OCI-LY7 (cell line): ENCODE data around the gene OR4F6. TPM values are rescaled to one million over a fixed set of nuclear protein-coding genes. Genes with fewer than 3 reads are reported as not detected.

Experiments
- BruUV-seq: library from RNA; stranded (reverse); fragments of 400-500 nt; replicated peaks from 2 replicates; lab custom pipeline; 2021; lab: Mats Ljungman, UMichigan
- CTCF ChIA-PET: fragments of 300-600 bp; sonication (Branson Sonifier 250); formaldehyde crosslinking; loops from one replicate; lab custom pipeline; 2022; ENCODE audit warnings: antibody characterized with exemption; ENCODE audit not compliant: unreplicated experiment; lab: Charles Lee
- POLR2A ChIA-PET: fragments of 300-600 bp; sonication (Branson Sonifier 250); formaldehyde crosslinking; loops from one replicate; lab custom pipeline; 2022; ENCODE audit warnings: antibody characterized with exemption; lab: Charles Lee
- DNase-seq: peaks from one replicate; pipeline ENCODE4 v3.0.0-alpha.2; 2015; ENCODE audit warnings: low spot score
- H2AFZ ChIP-seq: fragments of 200-600 bp; sonication (generic), shearing (Covaris generic); 2 replicates; pipeline ENCODE4 v1.6.1; 2014; ENCODE audit warnings: mild to moderate bottlenecking, antibody characterized with exemption, low read length, moderate library complexity
- H3K27ac ChIP-seq: fragments of 200-600 bp; sonication (generic); 2 replicates; pipeline ENCODE4 v1.5.1; 2014; ENCODE audit warnings: mixed run types, low read depth, mild to moderate bottlenecking, moderate library complexity, low read length, inconsistent platforms; ENCODE audit not compliant: poor library complexity, severe bottlenecking
- H3K36me3 ChIP-seq: fragments of 200-600 bp; sonication (generic); 2 replicates; pipeline ENCODE4 v1.6.1; 2014; ENCODE audit warnings: mild to moderate bottlenecking, antibody characterized with exemption, low read length, moderate library complexity, mixed read lengths; ENCODE audit not compliant: insufficient read depth
- H3K4me1 ChIP-seq: fragments of 200-600 bp; sonication (generic); 2 replicates; pipeline ENCODE4 v1.5.1; 2014; ENCODE audit warnings: mild to moderate bottlenecking, low read length; ENCODE audit not compliant: insufficient read depth, poor library complexity, severe bottlenecking
- H3K4me2 ChIP-seq: fragments of 200-600 bp; sonication (generic); 2 replicates; pipeline ENCODE4 v1.6.1; 2014; ENCODE audit warnings: mild to moderate bottlenecking, low read length
- H3K4me3 ChIP-seq: fragments of 200-600 bp; sonication (generic); 2 replicates; pipeline ENCODE4 v1.5.1; 2014; ENCODE audit warnings: mild to moderate bottlenecking, low read depth, low read length; ENCODE audit not compliant: poor library complexity, severe bottlenecking
- H3K79me2 ChIP-seq: fragments of 200-600 bp; sonication (generic); 2 replicates; pipeline ENCODE4 v1.6.1; 2016; ENCODE audit warnings: low read depth, mild to moderate bottlenecking, low read length, moderate library complexity, mixed read lengths; ENCODE audit not compliant: insufficient read depth
- H3K9me2 ChIP-seq: fragments of 200-600 bp; sonication (generic); 2 replicates; pipeline ENCODE4 v1.6.1; 2016; ENCODE audit warnings: mild to moderate bottlenecking, low read length, mixed read lengths; ENCODE audit not compliant: insufficient read depth
- H3K9me3 ChIP-seq: fragments of 200-600 bp; sonication (generic); 2 replicates; pipeline ENCODE4 v1.6.1; 2014; ENCODE audit warnings: mild to moderate bottlenecking, mixed run types, low read length, mixed read lengths
- H4K20me1 ChIP-seq: fragments of 200-600 bp; sonication (generic); 2 replicates; pipeline ENCODE4 v1.6.1; 2014; ENCODE audit warnings: mild to moderate bottlenecking, antibody characterized with exemption, low read length, moderate library complexity, mixed read lengths; ENCODE audit not compliant: insufficient read depth
- EZH2phosphoT487 ChIP-seq: fragments of 200-600 bp; sonication (generic); IDR thresholded peaks from 2 replicates; pipeline ENCODE4 v1.6.1; 2018; ENCODE audit warnings: low read depth, borderline replicate concordance, mild to moderate bottlenecking, mixed run types, antibody characterized with exemption, low read length, moderate library complexity, mixed read lengths
- intact Hi-C: fragments of 100-400 bp; cut with micrococcal nuclease; formaldehyde crosslinking; loops from one replicate; pipeline ENCODE4 v1.10.0; 2022; ENCODE audit not compliant: unreplicated experiment
- total RNA-seq, 2 experiments: library from RNA; depleted of rRNA in 1 of 2; stranded (reverse); fragments of >200 nt in 1 of 2; shearing (Covaris generic) in 1 of 2; gene quantifications; 2 replicates each; pipeline ENCODE4 v1.2.3, GENCODE V29; 2014 to 2022
- TF ChIP-seq, protein P1 (sequence below): fragments of 200-600 bp; sonication (generic); conservative IDR thresholded peaks from 2 replicates; pipeline ENCODE4 v1.5.1; 2014; ENCODE audit warnings: mild to moderate bottlenecking, antibody characterized with exemption, low read length, moderate library complexity, mixed read lengths

Gene OR4F6
- total RNA-seq, 2 experiments from 2014 or later = not detected

- H3K4me1 ChIP-seq = no peaks in the 10 kb centered on the region
Measured at GRCh38 chr15:101811902-101812301, 8.6 kb downstream of the OR4F6 start, which contains the start of gene OR4F15. Gene OR4F15, plus strand, starts transcription at chr15:101812202. Its CDS starts 5,985 bp downstream, at chr15:101818187.

DNA sequence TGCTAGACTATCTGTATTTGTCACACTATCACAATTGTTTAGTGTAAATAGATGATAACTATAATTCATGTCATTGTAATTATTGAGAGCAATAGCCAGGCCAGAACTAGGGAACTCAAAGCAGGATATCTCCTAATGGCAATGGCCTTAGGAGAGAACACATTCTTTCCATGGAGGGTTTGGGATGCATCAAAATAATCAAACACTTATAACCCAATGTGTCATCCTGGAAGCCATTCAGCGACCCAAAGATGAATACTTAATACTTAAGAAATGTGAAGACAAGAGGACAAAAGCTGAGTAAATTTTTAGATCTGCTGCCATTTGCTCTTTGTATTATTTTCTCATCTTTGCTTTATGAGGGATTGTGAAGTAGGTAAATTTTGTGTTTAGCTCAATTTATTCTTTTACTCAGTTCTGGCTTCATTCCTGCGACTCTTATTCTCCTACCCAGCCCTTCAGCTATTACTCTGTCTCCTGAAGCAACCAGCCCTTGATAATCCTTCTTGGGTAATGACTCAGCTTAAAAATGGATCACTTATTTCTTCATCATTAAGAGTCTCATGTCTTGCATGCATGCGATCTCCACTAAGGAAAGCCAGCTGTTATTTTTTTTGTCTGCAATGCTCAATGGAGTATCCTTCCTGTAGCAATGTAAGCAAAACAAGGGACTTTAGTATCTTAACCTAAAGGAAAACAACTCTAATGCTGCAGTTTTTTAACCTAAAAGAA lies 10.7 kb downstream of the OR4F6 start:
- TF ChIP-seq, protein P1, sequence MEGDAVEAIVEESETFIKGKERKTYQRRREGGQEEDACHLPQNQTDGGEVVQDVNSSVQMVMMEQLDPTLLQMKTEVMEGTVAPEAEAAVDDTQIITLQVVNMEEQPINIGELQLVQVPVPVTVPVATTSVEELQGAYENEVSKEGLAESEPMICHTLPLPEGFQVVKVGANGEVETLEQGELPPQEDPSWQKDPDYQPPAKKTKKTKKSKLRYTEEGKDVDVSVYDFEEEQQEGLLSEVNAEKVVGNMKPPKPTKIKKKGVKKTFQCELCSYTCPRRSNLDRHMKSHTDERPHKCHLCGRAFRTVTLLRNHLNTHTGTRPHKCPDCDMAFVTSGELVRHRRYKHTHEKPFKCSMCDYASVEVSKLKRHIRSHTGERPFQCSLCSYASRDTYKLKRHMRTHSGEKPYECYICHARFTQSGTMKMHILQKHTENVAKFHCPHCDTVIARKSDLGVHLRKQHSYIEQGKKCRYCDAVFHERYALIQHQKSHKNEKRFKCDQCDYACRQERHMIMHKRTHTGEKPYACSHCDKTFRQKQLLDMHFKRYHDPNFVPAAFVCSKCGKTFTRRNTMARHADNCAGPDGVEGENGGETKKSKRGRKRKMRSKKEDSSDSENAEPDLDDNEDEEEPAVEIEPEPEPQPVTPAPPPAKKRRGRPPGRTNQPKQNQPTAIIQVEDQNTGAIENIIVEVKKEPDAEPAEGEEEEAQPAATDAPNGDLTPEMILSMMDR = no peak
- TF ChIP-seq EZH2phosphoT487 = no peak
- no peaks in the 10 kb centered on the region for H3K4me1 ChIP-seq
- no peaks in the 10 kb centered on the region for H3K9me2 ChIP-seq
- intact Hi-C loops = no loop called here
- no peak overlapping the region for H3K4me3 ChIP-seq
- H3K27ac ChIP-seq = no peak overlapping the region
- BruUV-seq = no TSS peak
- CTCF ChIA-PET = no interaction called here
- H3K4me2 ChIP-seq = no peak overlapping the region
- no peaks in the 10 kb centered on the region for H3K36me3 ChIP-seq
- H3K9me3 ChIP-seq = no peaks in the 10 kb centered on the region
- no peak for DNase-seq
- H3K79me2 ChIP-seq = no peaks in the 10 kb centered on the region
- no peak overlapping the region for H2AFZ ChIP-seq
- no peaks in the 10 kb centered on the region for H4K20me1 ChIP-seq
- POLR2A ChIA-PET = interaction anchor here (0.7 kb wide), 1 partner anchor 27 kb away, joined by 3 read pairs; no protein-coding TSS in a partner anchor

More at GRCh38 chr15:101811902-101812301, 8.6 kb downstream of the OR4F6 start, which contains the start of gene OR4F15:
- H3K36me3 ChIP-seq = no peaks in the 10 kb centered on the region
- no peak for DNase-seq
- intact Hi-C loops = no loop called here
- H3K9me3 ChIP-seq = no peaks in the 10 kb centered on the region
- TF ChIP-seq, protein P1 = no peak
- no peak for TF ChIP-seq EZH2phosphoT487
- H4K20me1 ChIP-seq = no peaks in the 10 kb centered on the region
- ChIA-PET CTCF (no interaction called here), POLR2A (no interaction called here)
- no peak within 1 kb of the TSS for H3K27ac ChIP-seq
- no peaks in the 10 kb centered on the region for H3K9me2 ChIP-seq
- no peak within 1 kb of the TSS for H3K4me3 ChIP-seq
- no TSS peak for BruUV-seq
- no peaks in the 10 kb centered on the region for H3K79me2 ChIP-seq
- no peak within 1 kb of the TSS for H2AFZ ChIP-seq
- H3K4me2 ChIP-seq = no peak within 1 kb of the TSS

DNA sequence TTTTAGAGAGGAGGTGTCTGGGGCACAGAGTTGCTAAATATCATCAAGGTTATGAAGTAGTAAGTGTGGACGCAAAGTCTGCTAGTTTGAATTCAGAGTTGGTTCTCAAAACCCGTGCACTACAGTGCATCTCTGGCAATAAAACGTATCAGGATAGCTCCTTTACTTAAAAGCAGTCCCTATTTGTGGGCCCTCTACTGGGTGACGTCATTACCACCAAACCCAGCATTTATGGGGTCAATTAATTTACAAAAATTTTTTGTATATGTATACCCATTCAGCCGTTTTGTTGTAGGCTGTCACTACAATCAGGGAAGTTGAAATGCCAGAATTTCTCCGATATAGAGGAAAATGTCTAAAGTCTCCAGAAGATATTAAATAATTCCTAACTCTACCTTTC lies 17.5 kb downstream of the OR4F6 start:
- Histone ChIP-seq H3K79me2 (no peaks in the 10 kb centered on the region), H3K36me3 (no peaks in the 10 kb centered on the region), H3K4me1 (no peaks in the 10 kb centered on the region), H3K4me3 (no peak overlapping the region), H3K9me2 (no peaks in the 10 kb centered on the region), H3K4me2 (no peak overlapping the region), H3K9me3 (no peaks in the 10 kb centered on the region), H3K27ac (no peak overlapping the region), H2AFZ (no peak overlapping the region), H4K20me1 (no peaks in the 10 kb centered on the region)
- intact Hi-C loops = no loop called here
- ChIA-PET POLR2A (no interaction called here), CTCF (no interaction called here)
- TF ChIP-seq, protein P1 = no peak
- no peak for TF ChIP-seq EZH2phosphoT487
- no peak for DNase-seq
- no TSS peak for BruUV-seq
